ENCODE data around the gene ITPR1.

The ITPR1 gene

GRCh38 chr3:4763604-4764247 lies 270.6 kb downstream of the ITPR1 start:
- no peak for DNase-seq

- no peak for DNase-seq
These were observed 272.1 kb downstream of the ITPR1 start for GRCh38 chr3:4765212-4765611.

GRCh38 chr3:4766263-4766662 lies 273.1 kb downstream of the ITPR1 start:
- no peak for DNase-seq

DNA sequence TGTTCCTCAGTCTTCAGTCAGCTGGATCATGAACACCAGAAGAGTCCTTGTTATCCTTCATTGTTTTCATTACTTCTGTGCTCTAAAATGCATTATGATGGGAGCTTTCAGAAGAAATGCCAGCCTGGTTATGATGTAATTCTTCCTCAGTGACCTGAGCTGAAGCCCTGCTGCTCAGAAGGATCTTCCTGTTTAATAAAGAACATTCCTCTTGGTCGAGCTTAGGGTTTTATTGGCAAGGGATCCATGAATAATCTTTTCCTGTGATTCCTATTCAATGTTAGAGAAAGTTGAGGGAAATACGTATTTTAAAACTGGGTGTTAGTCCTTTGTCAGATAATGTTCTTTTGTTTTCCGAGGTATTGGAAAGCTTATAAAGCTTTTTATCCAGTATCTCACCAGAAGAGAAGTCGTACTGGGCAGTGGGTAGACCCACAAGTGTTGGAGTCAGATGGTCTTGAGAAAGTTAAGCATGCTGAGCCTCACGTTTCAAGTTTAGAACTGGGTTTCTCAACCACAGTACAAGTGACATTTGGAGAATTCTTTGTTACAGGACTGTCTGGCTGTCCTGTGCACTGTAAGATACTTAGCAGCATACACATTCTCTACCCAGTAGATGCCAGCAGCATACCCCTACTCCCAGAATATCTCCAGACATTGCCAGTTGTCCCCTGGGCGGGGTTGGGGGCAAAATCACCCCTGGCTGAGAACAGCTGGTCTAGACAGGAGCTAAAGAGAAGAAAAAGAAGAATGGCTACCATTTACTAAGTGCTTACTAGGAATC lies 273.8 kb downstream of the ITPR1 start:
- DNase-seq = no peak

DNA sequence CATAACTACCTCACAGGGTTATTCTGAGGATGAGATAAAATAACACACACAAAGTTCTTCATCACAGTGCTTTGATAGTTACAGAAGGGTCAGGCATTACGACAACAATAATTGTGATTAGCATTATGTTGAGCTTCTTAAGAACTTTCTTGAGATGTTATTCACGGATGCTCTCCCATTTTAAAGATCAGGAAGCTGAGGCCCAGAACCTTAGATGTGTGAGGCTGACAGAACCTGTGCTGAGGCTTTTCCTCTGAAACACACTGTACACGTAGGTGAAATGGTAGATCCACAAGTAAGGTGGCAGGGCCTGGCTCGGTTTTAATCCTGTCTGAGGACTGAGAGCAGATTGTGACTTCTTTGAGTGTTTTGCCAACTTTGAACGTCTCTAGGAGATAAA lies 274.9 kb downstream of the ITPR1 start:
- no peak for DNase-seq

DNA sequence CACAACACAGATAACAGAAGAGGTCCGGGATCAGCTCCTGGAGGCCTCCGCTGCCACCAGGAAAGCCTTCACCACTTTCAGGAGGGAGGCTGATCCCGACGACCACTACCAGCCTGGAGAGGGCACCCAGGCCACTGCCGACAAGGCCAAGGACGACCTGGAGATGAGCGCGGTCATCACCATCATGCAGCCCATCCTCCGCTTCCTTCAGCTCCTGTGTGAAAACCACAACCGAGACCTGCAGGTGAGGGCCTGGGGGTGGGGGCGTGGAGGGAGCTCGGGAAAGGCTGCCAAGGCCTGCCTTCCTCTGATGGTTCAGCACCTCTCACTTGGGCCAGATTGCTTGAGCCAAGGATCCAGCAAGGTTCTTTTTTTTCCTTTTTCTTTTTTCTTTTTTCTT lies 275.4 kb downstream of the ITPR1 start:
- no peak for DNase-seq

DNA sequence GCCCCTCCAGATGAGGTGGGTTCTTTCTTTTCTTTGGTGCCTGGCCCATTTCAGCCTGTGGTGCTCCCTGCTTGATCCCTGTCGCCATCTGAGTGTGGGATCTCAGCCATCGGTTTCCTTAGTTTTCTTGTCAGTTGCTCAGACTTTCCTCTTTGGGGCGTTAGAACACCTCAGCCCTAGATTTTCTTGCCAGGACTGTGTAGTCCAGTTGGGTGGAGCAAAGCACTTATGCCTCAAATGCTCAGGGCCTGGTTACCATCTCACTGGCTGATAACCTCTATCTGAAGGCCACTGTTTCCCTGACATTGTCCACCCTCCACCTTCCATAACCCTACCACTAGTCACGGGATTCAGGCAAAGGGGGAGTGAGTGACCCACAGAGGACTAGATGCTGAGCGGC lies 277.4 kb downstream of the ITPR1 start:
- no peak for DNase-seq

DNA sequence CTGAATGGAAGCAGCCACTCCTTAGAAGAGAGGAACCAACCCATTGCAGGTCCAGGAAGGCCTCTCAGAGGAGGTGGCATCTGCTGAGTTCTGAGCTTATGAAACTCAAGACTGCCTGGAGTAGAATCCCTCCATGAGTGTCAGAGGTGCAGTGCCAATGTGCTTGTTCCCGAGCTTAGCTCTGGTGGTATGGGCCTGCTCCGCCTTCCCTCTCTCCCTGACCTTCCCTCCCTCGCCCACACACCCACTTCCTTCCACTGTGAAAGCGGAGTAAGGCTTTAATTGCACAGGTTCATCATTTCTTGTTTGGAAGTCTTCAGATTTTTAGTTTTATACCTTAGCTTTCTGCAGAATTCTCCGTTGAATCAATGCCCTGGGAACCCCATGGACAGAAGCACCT lies 278.1 kb downstream of the ITPR1 start:
- no peak for DNase-seq

DNA sequence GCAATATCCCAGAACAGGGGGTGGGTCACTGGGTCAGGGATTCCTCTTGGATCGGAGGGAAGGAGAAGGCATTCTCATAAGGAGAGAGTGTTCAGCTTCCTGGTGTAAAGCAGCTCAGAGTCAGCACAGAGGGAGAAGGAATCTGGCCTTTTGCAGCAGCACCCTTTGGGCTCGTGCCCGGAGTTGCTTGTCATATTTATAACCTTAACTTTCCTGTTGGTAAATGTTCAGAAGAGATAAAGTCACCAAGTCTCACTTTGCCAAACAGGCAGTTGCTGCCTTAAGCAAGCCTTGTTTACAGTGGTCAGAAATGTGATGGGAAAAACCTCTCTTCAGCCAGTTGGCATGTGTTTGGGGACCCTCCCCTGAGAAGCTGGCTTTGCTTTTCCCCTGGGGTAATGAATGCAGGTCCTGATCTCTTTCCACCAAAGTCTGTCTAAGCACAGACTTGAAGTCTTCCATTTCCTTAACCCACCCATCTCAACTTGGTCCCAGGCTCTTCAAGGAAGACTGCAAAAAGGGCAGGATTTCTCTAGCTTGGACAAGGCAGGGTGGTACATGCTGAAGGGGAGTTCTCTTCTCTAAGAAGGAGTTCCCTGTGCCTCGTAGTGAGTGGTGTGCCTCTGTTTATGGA lies 279.1 kb downstream of the ITPR1 start:
- no peak for DNase-seq

- no peak for DNase-seq
These were observed 279.7 kb downstream of the ITPR1 start for GRCh38 chr3:4772858-4773257.

DNA sequence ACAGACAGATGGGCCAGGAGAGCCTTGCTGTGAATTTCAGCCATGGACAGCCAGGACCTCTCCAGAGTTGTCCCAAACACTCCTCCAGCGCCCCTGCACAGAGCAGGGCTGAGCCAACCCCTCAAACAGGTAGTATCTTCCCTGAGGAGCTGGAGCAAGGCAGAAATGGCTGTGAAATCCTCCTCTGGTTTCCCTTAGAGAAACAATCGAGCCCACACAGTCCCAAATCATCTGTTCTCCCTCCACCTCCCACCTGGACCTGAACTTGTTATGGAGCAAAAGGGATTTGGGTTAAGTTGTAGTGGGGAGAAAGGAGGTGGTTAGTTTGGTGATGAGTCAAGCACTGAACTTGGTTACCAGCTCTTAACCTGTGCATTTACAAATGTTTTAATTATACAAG lies 280.4 kb downstream of the ITPR1 start:
- no peak for DNase-seq

DNA sequence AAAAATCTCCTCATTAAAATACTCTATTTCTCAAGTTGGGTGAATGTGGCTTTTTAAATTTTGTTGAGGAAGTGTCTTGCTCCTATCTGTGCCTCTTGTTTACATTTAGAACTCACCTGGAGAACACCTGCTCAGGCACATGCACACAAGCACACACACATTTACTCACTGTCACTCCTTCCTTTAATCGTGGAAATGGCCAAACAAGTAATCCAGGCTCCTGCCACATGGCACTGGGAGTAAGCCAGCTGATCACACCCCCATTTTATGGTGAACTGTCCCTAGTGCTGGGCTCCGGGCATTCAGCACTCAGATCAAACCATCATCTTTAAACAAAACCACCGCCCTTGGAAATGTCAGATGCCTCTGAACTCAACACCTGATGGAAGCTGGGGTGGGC lies 281.4 kb downstream of the ITPR1 start:
- DNase-seq = no peak

DNA sequence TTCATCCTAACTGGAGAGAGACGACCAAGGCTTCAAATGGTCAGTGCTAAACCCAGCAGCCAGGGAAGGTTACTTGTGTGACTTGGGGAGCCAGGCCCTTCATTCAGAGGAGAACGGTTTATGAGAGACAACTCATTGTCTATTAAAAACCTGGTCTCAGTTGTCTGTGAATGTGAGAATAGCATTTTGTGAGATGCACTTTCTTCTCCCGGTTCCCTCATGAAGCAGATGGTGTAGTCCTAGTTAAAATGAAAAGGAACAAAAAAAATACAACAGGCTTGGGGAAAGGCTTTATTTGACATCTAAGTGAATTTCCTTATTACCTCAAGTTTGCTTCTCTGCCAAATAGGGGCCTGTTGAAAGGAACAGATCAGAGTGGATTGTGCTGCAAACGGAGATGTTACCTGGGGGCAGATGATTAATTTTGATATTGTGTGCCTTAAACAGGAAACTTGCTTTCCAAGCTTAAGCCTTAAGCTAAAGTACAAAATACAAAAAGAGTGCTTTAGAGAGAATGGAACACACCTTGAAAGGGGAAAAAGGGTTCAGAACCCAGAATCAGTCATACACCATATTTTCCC lies 283.3 kb downstream of the ITPR1 start:
- DNase-seq = no peak

- no peak for DNase-seq
These were observed 283.9 kb downstream of the ITPR1 start for GRCh38 chr3:4776980-4777581.

- DNase-seq = no peak
These were observed 285.0 kb downstream of the ITPR1 start for GRCh38 chr3:4778119-4778518.

- DNase-seq = no peak
These were observed 285.6 kb downstream of the ITPR1 start for GRCh38 chr3:4778740-4779139.

- DNase-seq = no peak
These were observed 287.4 kb downstream of the ITPR1 start for GRCh38 chr3:4780545-4780957.

DNA sequence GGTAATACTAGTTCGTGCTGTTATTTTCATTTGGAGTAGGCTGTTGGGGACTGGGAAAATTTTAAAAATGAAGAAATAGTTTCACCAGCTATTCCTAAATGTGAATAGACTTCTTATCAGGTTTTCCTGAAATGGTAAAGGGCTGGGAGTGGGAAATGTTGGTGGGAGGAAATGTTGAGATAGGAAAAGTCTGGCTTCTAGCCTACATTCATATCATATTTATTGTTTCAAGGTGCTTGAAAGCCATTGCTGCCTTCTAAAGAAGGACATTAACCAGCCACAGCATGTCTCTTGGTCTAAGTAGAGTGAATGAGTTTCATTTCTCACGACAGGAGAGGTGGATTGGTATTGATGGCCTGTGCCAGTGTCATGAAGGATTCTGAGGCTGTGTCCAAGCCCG lies 288.9 kb downstream of the ITPR1 start:
- DNase-seq = no peak

DNA sequence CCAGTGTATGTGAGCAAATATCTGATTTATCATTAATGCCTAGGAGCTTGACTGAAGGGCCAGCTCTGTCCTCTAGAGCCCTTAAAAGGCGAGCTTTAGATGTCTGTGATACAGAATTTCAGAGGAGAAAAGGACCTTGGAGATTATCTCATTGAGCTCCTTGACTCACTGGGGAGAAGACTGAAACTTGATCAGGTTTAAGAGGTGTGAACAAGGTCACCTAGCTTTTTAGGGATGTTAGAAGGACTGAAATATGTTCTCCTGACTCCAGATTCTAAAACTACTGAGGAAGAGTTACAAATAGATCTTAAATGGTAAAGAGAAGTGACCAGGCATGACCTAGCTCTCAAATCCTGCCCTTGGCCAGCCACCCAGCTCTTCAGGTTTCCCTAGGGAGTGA lies 292.4 kb downstream of the ITPR1 start:
- DNase-seq = no peak

DNA sequence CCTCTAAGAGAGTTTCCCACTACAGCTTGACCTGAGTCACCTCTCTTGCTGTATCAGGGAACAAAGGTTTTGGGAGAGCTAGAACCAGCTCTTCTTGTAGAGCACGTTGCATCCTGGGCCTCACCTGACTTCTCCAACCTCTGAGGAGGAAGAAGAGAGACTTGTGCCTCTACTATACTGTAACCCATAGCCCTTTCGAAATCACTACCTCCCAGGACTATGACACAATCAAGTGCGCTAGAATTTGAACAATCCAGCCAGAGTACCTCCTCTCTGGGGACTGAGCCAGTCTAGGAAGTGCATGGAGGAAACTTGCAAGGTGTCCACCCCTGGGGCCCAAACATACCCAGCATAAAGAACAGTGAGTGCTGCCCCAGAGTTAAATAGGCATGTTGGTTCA lies 293.3 kb downstream of the ITPR1 start:
- no peak for DNase-seq

DNA sequence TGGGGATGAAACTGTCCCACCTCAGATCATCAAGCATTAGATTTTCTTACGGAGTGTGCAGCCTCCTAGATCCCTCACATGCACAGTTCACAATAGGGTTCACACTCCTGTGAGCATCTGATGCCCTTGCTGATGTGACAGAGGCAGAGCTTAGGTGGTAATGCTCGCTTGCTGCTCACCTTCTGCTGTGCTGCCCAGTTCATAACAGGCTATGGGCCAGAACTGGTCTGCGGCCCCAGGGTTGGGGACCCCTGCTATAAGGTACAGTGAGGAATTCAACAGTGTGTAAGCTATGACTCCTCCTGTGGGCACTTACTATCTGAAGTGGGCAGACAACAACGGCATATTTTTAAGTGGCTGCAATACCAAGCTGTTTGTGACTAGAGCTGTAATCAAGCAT lies 298.2 kb downstream of the ITPR1 start:
- no peak for DNase-seq

- no peak for DNase-seq
These were observed 300.2 kb downstream of the ITPR1 start for GRCh38 chr3:4793311-4793710.

- no peak for DNase-seq
These were observed 301.2 kb downstream of the ITPR1 start for GRCh38 chr3:4794331-4794730.

DNA sequence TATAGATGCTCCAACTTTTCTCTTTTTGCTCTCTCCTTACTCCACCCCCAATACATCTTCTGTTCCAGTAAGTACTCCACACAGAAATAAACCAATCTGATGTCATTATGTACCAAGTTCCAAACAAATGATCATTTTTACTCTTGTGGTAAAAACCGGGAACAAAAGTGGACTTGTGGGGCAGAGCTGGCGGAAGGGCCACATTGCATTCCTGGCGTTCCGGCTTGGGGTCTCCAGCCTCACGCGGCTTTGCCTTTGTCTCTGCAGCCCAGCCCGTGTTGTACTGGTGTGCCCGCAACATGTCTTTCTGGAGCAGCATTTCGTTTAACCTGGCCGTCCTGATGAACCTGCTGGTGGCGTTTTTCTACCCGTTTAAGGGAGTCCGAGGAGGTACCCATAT lies 301.6 kb downstream of the ITPR1 start:
- no peak for DNase-seq
